DOHH2 (cell line): ENCODE results near the gene HMCN2.

Source experiments
- H3F3A ChIP-seq: fragments of 200-600 bp; sonication (generic), shearing (Covaris generic); 2 replicates; pipeline ENCODE4 v1.6.0; 2016; ENCODE audit warnings: antibody characterized with exemption, mild to moderate bottlenecking; ENCODE audit not compliant: control insufficient read depth, insufficient read depth
- H3K27ac ChIP-seq: fragments of 200-600 bp; sonication (generic); 2 replicates; pipeline ENCODE4 v1.5.1; 2014; ENCODE audit warnings: low read depth, mild to moderate bottlenecking, low read length, moderate library complexity
- H3K27me3 ChIP-seq: fragments of 200-600 bp; sonication (generic); 2 replicates; pipeline ENCODE4 v1.6.1; 2014; ENCODE audit warnings: mild to moderate bottlenecking, low read length, mixed read lengths; ENCODE audit not compliant: control insufficient read depth
- H3K36me3 ChIP-seq: fragments of 200-600 bp; sonication (generic); 2 replicates; pipeline ENCODE4 v1.6.1; 2014; ENCODE audit warnings: mild to moderate bottlenecking, low read length, moderate library complexity, mixed read lengths; ENCODE audit not compliant: control insufficient read depth
- H3K4me1 ChIP-seq: fragments of 200-600 bp; sonication (generic); 2 replicates; pipeline ENCODE4 v1.6.1; 2014; ENCODE audit warnings: mild to moderate bottlenecking, low read length, mixed read lengths; ENCODE audit not compliant: control insufficient read depth
- H3K4me2 ChIP-seq: fragments of 200-600 bp; sonication (generic); 2 replicates; pipeline ENCODE4 v1.6.0; 2014; ENCODE audit warnings: mild to moderate bottlenecking, low read length, moderate library complexity
- H3K4me3 ChIP-seq: fragments of 200-600 bp; sonication (generic); 2 replicates; pipeline ENCODE4 v1.5.1; 2014; ENCODE audit warnings: mild to moderate bottlenecking, low read length, mixed read lengths
- H3K79me2 ChIP-seq: fragments of 200-600 bp; sonication (generic); 2 replicates; pipeline ENCODE4 v1.6.1; 2014; ENCODE audit warnings: mild to moderate bottlenecking, low read length, mixed read lengths; ENCODE audit not compliant: control insufficient read depth
- H3K9me2 ChIP-seq: fragments of 200-600 bp; sonication (generic); replicated peaks from 2 replicates; pipeline ENCODE4 v1.6.1; 2014; ENCODE audit warnings: mild to moderate bottlenecking, low read length, mixed read lengths; ENCODE audit not compliant: control insufficient read depth
- H3K9me3 ChIP-seq: fragments of 200-600 bp; sonication (generic); 2 replicates; pipeline ENCODE4 v1.6.1; 2014; ENCODE audit warnings: antibody characterized with exemption, low read length, mixed read lengths; ENCODE audit not compliant: control insufficient read depth, insufficient read depth
- H4K20me1 ChIP-seq: fragments of 200-600 bp; sonication (generic); 2 replicates; pipeline ENCODE4 v1.6.0; 2014; ENCODE audit warnings: low read depth, mild to moderate bottlenecking, antibody characterized with exemption, low read length, moderate library complexity; ENCODE audit not compliant: control insufficient read depth, insufficient read depth
- CTCF ChIP-seq: fragments of 200-600 bp; sonication (generic); IDR thresholded peaks from one replicate; pipeline ENCODE4 v1.5.1; 2014; ENCODE audit warnings: antibody characterized with exemption, mild to moderate bottlenecking, low read depth, low read length; ENCODE audit not compliant: poor library complexity, severe bottlenecking
- EZH2phosphoT487 ChIP-seq: fragments of 200-600 bp; sonication (generic); IDR thresholded peaks from 2 replicates; pipeline ENCODE4 v1.6.1; 2017; ENCODE audit warnings: borderline replicate concordance, mild to moderate bottlenecking, antibody characterized with exemption, low read length, moderate library complexity, mixed read lengths

The HMCN2 gene

GRCh38 chr9:130333041-130333711 is 67.6 kb downstream of the HMCN2 start:
- Histone ChIP-seq H3K9me2 (no peaks in the 10 kb centered on the region), H4K20me1 (no peaks in the 10 kb centered on the region), H3K79me2 (no peaks in the 10 kb centered on the region), H3K27me3 (peaks cover 10% of the 10 kb centered on the region; the same call in 1 of the 2 replicates), H3K4me2 (no peak overlapping the region), H3K4me1 (peaks cover 15% of the 10 kb centered on the region), H3K27ac (no peak overlapping the region), H3K36me3 (no peaks in the 10 kb centered on the region), H3F3A (no peaks in the 10 kb centered on the region), H3K9me3 (no peaks in the 10 kb centered on the region), H3K4me3 (no peak overlapping the region)
- TF ChIP-seq EZH2phosphoT487 (no peak), CTCF (no peak)

GRCh38 chr9:130333712-130334062 is 68.1 kb downstream of the HMCN2 start:
- H3K9me3 ChIP-seq, result no peaks in the 10 kb centered on the region
- H3K4me1 ChIP-seq, result peaks cover 15% of the 10 kb centered on the region
- no peak overlapping the region for H3K4me3 ChIP-seq
- H3K9me2 ChIP-seq, result no peaks in the 10 kb centered on the region
- H3F3A ChIP-seq, result no peaks in the 10 kb centered on the region
- H3K79me2 ChIP-seq, result no peaks in the 10 kb centered on the region
- peaks cover 5% of the 10 kb centered on the region; the same call in 1 of the 2 replicates for H3K27me3 ChIP-seq
- H3K36me3 ChIP-seq, result no peaks in the 10 kb centered on the region
- TF ChIP-seq CTCF, result no peak
- no peak for TF ChIP-seq EZH2phosphoT487
- H3K27ac ChIP-seq, result no peak overlapping the region
- H4K20me1 ChIP-seq, result no peaks in the 10 kb centered on the region
- no peak overlapping the region for H3K4me2 ChIP-seq

- TF ChIP-seq CTCF (no peak), EZH2phosphoT487 (no peak)
- Histone ChIP-seq H3K4me2 (no peak overlapping the region), H3K36me3 (no peaks in the 10 kb centered on the region), H3K4me1 (peaks cover 10% of the 10 kb centered on the region), H3K27ac (no peak overlapping the region), H3K79me2 (no peaks in the 10 kb centered on the region), H3F3A (no peaks in the 10 kb centered on the region), H3K9me2 (no peaks in the 10 kb centered on the region), H3K4me3 (no peak overlapping the region), H4K20me1 (no peaks in the 10 kb centered on the region), H3K27me3 (no peaks in the 10 kb centered on the region), H3K9me3 (no peaks in the 10 kb centered on the region)
Observed at GRCh38 chr9:130334915-130335314, 69.4 kb downstream of the HMCN2 start.
